DOHH2 (cell line): Measurements from ENCODE around the gene DPRX.

Experiments used
- H3F3A ChIP-seq: fragments of 200-600 bp; sonication (generic), shearing (Covaris generic); 2 replicates; pipeline ENCODE4 v1.6.0; 2016; ENCODE audit warnings: antibody characterized with exemption, mild to moderate bottlenecking; ENCODE audit not compliant: control insufficient read depth, insufficient read depth
- H3K27ac ChIP-seq: fragments of 200-600 bp; sonication (generic); 2 replicates; pipeline ENCODE4 v1.5.1; 2014; ENCODE audit warnings: low read depth, mild to moderate bottlenecking, low read length, moderate library complexity
- H3K27me3 ChIP-seq: fragments of 200-600 bp; sonication (generic); 2 replicates; pipeline ENCODE4 v1.6.1; 2014; ENCODE audit warnings: mild to moderate bottlenecking, low read length, mixed read lengths; ENCODE audit not compliant: control insufficient read depth
- H3K36me3 ChIP-seq: fragments of 200-600 bp; sonication (generic); 2 replicates; pipeline ENCODE4 v1.6.1; 2014; ENCODE audit warnings: mild to moderate bottlenecking, low read length, moderate library complexity, mixed read lengths; ENCODE audit not compliant: control insufficient read depth
- H3K4me1 ChIP-seq: fragments of 200-600 bp; sonication (generic); 2 replicates; pipeline ENCODE4 v1.6.1; 2014; ENCODE audit warnings: mild to moderate bottlenecking, low read length, mixed read lengths; ENCODE audit not compliant: control insufficient read depth
- H3K4me2 ChIP-seq: fragments of 200-600 bp; sonication (generic); 2 replicates; pipeline ENCODE4 v1.6.0; 2014; ENCODE audit warnings: mild to moderate bottlenecking, low read length, moderate library complexity
- H3K4me3 ChIP-seq: fragments of 200-600 bp; sonication (generic); 2 replicates; pipeline ENCODE4 v1.5.1; 2014; ENCODE audit warnings: mild to moderate bottlenecking, low read length, mixed read lengths
- H3K79me2 ChIP-seq: fragments of 200-600 bp; sonication (generic); 2 replicates; pipeline ENCODE4 v1.6.1; 2014; ENCODE audit warnings: mild to moderate bottlenecking, low read length, mixed read lengths; ENCODE audit not compliant: control insufficient read depth
- H3K9me2 ChIP-seq: fragments of 200-600 bp; sonication (generic); replicated peaks from 2 replicates; pipeline ENCODE4 v1.6.1; 2014; ENCODE audit warnings: mild to moderate bottlenecking, low read length, mixed read lengths; ENCODE audit not compliant: control insufficient read depth
- H3K9me3 ChIP-seq: fragments of 200-600 bp; sonication (generic); 2 replicates; pipeline ENCODE4 v1.6.1; 2014; ENCODE audit warnings: antibody characterized with exemption, low read length, mixed read lengths; ENCODE audit not compliant: control insufficient read depth, insufficient read depth
- H4K20me1 ChIP-seq: fragments of 200-600 bp; sonication (generic); 2 replicates; pipeline ENCODE4 v1.6.0; 2014; ENCODE audit warnings: low read depth, mild to moderate bottlenecking, antibody characterized with exemption, low read length, moderate library complexity; ENCODE audit not compliant: control insufficient read depth, insufficient read depth
- EZH2phosphoT487 ChIP-seq: fragments of 200-600 bp; sonication (generic); IDR thresholded peaks from 2 replicates; pipeline ENCODE4 v1.6.1; 2017; ENCODE audit warnings: borderline replicate concordance, mild to moderate bottlenecking, antibody characterized with exemption, low read length, moderate library complexity, mixed read lengths
- TF ChIP-seq, protein P1 (sequence below): fragments of 200-600 bp; sonication (generic); IDR thresholded peaks from one replicate; pipeline ENCODE4 v1.5.1; 2014; ENCODE audit warnings: antibody characterized with exemption, mild to moderate bottlenecking, low read depth, low read length; ENCODE audit not compliant: poor library complexity, severe bottlenecking

DPRX gene

GRCh38 chr19:53594811-53595509 is 36.8 kb upstream of the DPRX start:
- Histone ChIP-seq H3K4me2 (no peak overlapping the region), H3K27me3 (no peaks in the 10 kb centered on the region), H3K4me1 (no peaks in the 10 kb centered on the region), H3K27ac (no peak overlapping the region), H3F3A (no peaks in the 10 kb centered on the region), H3K4me3 (no peak overlapping the region), H3K9me2 (no peaks in the 10 kb centered on the region), H3K9me3 (peaks cover 26% of the 10 kb centered on the region; the same call in 1 of the 2 replicates), H4K20me1 (no peaks in the 10 kb centered on the region), H3K79me2 (no peaks in the 10 kb centered on the region), H3K36me3 (no peaks in the 10 kb centered on the region)
- TF ChIP-seq EZH2phosphoT487: no peak
- TF ChIP-seq, protein P1, sequence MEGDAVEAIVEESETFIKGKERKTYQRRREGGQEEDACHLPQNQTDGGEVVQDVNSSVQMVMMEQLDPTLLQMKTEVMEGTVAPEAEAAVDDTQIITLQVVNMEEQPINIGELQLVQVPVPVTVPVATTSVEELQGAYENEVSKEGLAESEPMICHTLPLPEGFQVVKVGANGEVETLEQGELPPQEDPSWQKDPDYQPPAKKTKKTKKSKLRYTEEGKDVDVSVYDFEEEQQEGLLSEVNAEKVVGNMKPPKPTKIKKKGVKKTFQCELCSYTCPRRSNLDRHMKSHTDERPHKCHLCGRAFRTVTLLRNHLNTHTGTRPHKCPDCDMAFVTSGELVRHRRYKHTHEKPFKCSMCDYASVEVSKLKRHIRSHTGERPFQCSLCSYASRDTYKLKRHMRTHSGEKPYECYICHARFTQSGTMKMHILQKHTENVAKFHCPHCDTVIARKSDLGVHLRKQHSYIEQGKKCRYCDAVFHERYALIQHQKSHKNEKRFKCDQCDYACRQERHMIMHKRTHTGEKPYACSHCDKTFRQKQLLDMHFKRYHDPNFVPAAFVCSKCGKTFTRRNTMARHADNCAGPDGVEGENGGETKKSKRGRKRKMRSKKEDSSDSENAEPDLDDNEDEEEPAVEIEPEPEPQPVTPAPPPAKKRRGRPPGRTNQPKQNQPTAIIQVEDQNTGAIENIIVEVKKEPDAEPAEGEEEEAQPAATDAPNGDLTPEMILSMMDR: no peak

DNA sequence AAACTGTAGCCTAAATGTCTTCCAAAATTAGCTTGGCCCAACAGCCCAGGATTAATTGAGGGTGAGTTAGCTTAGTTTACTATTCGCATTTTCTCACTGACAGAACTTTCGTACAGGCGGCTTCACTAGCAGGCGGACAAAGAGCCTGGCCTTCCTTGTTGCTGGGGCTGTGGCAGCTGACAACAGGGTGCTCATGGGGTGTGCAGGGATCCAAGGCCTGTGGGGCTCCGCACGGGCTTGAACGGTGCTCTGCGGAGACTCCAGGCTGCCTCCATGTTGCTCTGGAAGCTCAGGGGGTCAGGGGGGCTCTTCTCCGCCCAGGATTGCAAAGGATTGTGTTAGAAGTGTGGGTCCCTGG is 36.3 kb upstream of the DPRX start:
- no peaks in the 10 kb centered on the region for H4K20me1 ChIP-seq
- no peak overlapping the region for H3K4me2 ChIP-seq
- no peak overlapping the region for H3K4me3 ChIP-seq

DNA sequence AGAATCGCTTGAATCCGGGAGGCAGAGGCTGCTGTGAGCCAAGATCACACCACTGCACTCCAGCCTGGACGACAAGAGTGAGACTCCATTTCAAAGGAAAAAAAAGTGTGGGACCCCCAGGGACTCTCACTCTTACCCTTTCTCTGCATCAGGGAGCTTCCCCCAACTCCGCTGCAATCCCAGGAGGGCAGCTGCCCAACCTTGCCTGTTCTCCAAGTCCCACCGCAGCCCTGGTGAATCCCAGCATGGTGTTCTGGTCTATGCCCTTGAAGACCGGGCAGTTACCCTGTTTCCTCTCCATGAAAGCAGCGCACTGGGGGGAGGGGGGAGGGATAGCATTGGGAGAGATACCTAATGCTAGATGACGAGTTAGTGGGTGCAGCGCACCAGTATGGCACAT is 35.7 kb upstream of the DPRX start:
- Histone ChIP-seq H3F3A (no peaks in the 10 kb centered on the region), H3K4me1 (no peaks in the 10 kb centered on the region), H3K9me3 (peaks cover 26% of the 10 kb centered on the region; the same call in 1 of the 2 replicates), H3K36me3 (no peaks in the 10 kb centered on the region), H3K27me3 (no peaks in the 10 kb centered on the region), H3K79me2 (no peaks in the 10 kb centered on the region), H3K27ac (no peak overlapping the region), H4K20me1 (no peaks in the 10 kb centered on the region), H3K4me2 (no peak overlapping the region), H3K4me3 (no peak overlapping the region), H3K9me2 (no peaks in the 10 kb centered on the region)
- no peak for TF ChIP-seq EZH2phosphoT487
- TF ChIP-seq, protein P1: no peak

More for the DNA sequence above, 36.3 kb upstream of the DPRX start:
- no peak for TF ChIP-seq EZH2phosphoT487
- TF ChIP-seq, protein P1: no peak
- Histone ChIP-seq H3K79me2 (no peaks in the 10 kb centered on the region), H3K9me3 (peaks cover 26% of the 10 kb centered on the region; the same call in 1 of the 2 replicates), H3K9me2 (no peaks in the 10 kb centered on the region), H3K4me1 (no peaks in the 10 kb centered on the region), H3F3A (no peaks in the 10 kb centered on the region), H3K27ac (no peak overlapping the region), H3K36me3 (no peaks in the 10 kb centered on the region), H3K27me3 (no peaks in the 10 kb centered on the region)
